IPS-NIHi7 (cell line): Measurements from ENCODE around the gene TLR10.
"Not testable (repeated sequence)": the region's sequence is repeated elsewhere in the genome, so short reads cannot be mapped to it uniquely, and the experiment has no call there.

Experiments used
- DNase-seq: peaks from one replicate; pipeline ENCODE4 v3.0.0; 2012; ENCODE audit warnings: mixed read lengths; ENCODE audit errors: extremely low spot score

The TLR10 gene, protein sequence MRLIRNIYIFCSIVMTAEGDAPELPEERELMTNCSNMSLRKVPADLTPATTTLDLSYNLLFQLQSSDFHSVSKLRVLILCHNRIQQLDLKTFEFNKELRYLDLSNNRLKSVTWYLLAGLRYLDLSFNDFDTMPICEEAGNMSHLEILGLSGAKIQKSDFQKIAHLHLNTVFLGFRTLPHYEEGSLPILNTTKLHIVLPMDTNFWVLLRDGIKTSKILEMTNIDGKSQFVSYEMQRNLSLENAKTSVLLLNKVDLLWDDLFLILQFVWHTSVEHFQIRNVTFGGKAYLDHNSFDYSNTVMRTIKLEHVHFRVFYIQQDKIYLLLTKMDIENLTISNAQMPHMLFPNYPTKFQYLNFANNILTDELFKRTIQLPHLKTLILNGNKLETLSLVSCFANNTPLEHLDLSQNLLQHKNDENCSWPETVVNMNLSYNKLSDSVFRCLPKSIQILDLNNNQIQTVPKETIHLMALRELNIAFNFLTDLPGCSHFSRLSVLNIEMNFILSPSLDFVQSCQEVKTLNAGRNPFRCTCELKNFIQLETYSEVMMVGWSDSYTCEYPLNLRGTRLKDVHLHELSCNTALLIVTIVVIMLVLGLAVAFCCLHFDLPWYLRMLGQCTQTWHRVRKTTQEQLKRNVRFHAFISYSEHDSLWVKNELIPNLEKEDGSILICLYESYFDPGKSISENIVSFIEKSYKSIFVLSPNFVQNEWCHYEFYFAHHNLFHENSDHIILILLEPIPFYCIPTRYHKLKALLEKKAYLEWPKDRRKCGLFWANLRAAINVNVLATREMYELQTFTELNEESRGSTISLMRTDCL

DNA sequence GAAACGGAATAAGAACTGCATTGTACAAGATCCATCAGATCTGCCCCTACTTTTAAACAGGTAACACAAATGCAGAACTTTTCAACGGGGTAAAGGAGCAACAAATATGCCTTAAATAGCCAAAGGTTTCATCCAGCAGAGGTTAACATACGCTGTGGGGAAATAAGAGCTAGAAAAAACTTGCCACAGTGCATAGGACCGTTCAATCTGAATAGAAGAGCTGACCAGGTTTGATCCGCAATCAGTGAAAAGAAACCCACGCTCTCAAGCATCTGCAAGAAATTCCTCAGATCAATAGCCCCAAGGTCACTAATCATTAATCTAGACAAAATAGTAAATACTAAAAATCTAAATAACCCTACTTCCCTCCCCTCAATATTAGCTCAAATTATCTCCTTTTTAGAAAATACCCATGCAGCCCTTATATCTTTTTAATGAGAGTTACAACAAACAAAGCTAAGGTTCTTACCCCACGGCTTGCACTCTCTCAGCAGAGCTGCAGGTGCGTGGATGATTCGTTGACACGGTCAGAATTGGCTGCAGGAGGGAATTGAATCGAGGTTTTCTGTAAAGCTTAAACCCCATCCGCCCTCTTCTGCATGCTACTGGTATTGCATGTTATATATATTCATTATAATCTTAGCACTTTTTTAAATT is at the start of gene TLR10:
TSS of gene TLR10 (minus strand) at position 539 of the 657 bp plus-strand sequence. CDS start 7,400 bp downstream, outside the sequence.
- peak; percentile 63 for DNase-seq

GRCh38 chr4:38832206-38832605 is 49.4 kb upstream of the TLR10 start:
- DNase-seq = no peak

GRCh38 chr4:38831653-38832052 is 48.9 kb upstream of the TLR10 start:
- DNase-seq = no peak

GRCh38 chr4:38829237-38829636 is 46.4 kb upstream of the TLR10 start:
- DNase-seq = no peak

DNA sequence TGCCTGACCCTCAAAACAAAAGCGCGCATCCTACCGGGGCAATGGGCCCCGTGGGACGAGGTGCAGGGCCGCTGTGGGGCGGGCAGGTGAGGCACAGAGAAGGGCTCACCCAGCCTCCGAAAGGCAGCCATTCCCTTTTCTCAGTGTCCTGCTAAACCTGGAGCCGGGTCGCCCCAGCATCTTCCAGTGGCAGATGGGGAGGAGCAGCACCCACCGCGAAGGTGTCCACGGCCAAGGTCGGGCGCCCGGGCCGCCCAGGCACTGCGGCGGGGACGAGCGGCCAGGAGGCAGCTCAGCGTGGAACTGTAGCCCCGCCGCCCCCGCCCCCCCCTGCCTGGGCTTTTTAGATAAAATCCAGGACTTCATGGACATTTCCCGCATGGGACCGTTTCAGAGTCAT is 41.0 kb upstream of the TLR10 start:
- no peak for DNase-seq

DNA sequence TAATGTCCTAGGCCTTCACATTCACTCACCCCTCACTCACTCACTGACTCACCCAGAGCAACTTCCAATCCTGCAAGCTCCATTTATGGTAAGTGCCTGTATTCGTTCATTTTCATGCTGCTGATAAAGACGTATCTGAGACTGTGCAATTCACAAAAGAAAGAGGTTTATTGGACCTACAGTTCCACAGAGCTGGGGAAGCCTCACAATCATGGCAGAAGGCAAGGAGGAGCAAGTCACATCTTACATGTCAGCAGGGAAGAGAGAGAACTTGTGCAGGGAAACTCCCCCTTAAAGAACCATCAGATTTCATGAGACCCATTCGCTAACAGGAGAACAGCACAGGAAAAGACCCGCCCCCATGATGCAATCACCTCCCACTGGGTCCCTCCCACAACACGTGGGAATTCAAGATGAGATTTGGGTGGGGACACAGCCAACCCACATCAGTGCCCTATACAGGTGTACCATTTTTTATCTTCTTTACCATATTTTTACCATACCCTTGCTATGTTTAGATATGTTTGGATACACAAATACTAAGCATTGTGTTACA is 40.0 kb upstream of the TLR10 start:
- no peak for DNase-seq

- no peak for DNase-seq
Observed at GRCh38 chr4:38821739-38822138, 38.9 kb upstream of the TLR10 start.

- DNase-seq = no peak
Observed at GRCh38 chr4:38820329-38821061, 37.7 kb upstream of the TLR10 start.

- no peak for DNase-seq
Observed at GRCh38 chr4:38819569-38819968, 36.8 kb upstream of the TLR10 start.

DNA sequence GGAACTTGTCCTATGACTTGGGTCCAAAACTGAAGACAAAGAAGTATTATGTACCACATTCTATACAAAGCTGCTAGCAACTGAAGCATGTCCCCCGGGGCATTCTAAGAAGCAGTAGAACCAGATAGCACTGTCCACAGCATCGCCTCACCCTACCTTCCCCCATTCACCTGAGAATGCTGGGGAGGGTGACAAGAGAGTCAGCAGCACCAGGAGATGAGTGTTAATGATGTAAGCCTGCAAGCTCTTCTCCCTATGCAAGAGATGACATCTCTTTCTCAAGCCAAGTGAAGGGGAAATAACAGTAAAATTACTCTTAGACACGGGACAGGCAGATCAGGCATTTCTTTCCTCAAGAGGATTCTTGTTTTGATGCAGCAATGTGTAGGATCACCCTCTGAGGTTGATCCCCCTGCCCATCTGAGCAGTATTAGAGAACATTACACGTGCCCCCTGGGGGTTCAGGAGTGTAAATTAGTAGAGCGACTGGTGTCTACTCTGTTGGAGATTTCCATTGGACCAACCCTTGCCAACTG is 35.7 kb upstream of the TLR10 start:
- DNase-seq = no peak

GRCh38 chr4:38815885-38816782 is 33.3 kb upstream of the TLR10 start:
- DNase-seq = no peak

- DNase-seq = no peak
Observed at GRCh38 chr4:38814386-38814785, 31.6 kb upstream of the TLR10 start.

- no peak for DNase-seq
Observed at GRCh38 chr4:38811297-38811696, 28.5 kb upstream of the TLR10 start.

- DNase-seq = not testable (repeated sequence)
Observed at GRCh38 chr4:38807462-38807861, 24.7 kb upstream of the TLR10 start.

DNA sequence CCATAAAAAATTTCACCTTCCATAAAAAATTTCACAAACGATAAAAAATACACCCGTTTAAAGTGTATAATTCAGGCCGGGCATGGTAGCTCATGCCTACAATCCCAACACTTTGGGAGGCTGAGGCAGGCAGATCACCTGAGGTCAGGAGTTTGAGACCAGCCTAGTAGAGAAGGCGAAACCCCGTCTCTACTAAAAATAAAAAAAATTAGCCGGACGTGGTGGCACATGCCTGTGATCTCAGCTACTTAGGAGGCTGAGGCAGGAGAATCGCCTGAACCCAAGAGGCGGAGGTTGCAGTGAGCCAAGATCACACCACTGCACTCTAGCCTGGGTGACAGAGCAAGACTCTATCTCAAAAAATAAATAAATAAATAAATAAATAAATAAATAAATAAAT is 23.5 kb upstream of the TLR10 start:
- not testable (repeated sequence) for DNase-seq

DNA sequence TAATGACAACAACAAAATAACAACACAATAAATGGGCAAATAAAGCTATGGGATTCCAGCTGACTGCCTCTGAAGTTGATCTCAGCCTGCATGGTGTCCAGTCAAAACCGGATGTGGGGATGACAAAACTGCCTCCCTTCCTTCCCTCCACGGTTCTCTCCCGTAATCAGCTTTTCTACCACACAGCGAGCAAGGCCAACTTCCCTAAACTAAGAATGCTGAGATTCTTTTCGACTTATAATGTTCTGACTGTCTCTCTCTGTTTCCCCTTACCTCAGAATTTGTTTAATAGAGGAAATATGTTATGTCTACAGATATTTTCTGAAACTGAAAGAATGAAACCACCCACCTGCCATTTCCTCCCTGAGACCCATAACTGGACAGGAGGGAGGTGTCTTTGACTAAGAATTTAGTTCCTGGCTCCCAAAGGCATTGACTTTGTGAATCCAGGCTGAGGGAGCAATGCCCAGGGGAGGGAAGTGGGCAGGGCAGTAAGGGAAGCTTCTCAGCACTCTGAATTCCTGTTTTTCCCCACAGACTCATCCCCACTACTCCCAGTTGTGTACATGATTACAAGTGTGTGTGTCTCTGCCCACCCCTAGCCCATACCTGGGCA is 22.8 kb upstream of the TLR10 start:
- no peak for DNase-seq

DNA sequence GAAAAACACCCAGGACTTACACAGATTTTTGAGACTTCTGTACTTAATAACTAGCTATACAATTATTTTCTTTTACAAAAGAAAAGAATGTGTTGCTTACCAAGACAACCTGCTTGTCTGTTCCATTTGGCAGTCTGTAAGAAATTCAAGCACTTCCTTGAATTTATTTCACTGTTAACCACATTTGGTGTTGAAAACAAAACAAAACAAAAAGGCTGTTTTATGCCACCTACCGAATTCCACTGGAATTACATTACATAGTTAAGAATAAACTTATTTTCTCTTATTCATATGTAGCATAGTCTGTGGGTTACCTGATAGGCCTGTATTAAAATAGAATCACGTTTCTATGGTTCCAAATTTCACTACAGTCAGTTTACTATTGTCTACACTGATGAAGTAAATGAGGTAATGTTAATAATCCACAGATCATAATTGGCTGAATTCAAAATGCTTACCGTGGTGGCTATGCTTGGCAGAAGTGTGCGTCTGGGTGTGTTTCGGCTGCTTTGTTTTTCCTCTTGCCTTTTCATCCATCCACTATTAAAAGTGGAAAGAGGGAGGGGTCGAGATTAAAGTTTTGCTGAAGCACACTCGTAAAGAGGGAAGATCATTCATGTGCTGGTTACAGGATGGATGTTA is 22.0 kb upstream of the TLR10 start, which contains the start of gene TLR1:
TSS of gene TLR1 (minus strand) at position 138 of the 642 bp plus-strand sequence. CDS start 5,960 bp downstream, outside the sequence.
- no peak for DNase-seq

- DNase-seq = no peak
Observed at GRCh38 chr4:38803833-38804653, 21.3 kb upstream of the TLR10 start.
